IMR-90 (cell line): Measurements from ENCODE around the gene ULBP2. TPM values are rescaled to one million over a fixed set of nuclear protein-coding genes. Genes with fewer than 3 reads are reported as not detected.
"Not testable (repeated sequence)": the region's sequence is repeated elsewhere in the genome, so short reads cannot be mapped to it uniquely, and the experiment has no call there.

Experiments
- ATAC-seq: fragments of 200-7000 bp; cut with Tn5 transposase; 2 replicates; pipeline ENCODE4 v1.9.1; 2020; ENCODE audit warnings: low read depth, mild to moderate bottlenecking, moderate library complexity
- BruUV-seq: library from RNA; stranded (reverse); fragments of 400-500 nt; replicated peaks from 2 replicates; lab custom pipeline; 2021; lab: Mats Ljungman, UMichigan
- CTCF ChIA-PET: fragments of 300-600 bp; formaldehyde crosslinking; extraction: SDS; loops from one replicate; lab custom pipeline; 2021; ENCODE audit warnings: antibody characterized with exemption; lab: Yijun Ruan, JAX
- POLR2A ChIA-PET: fragments of 300-600 bp; sonication (Branson Sonifier 250); formaldehyde crosslinking; loops from one replicate; lab custom pipeline; 2022; ENCODE audit warnings: antibody characterized with exemption; ENCODE audit not compliant: unreplicated experiment; lab: Charles Lee
- DNase-seq: peaks from one replicate; pipeline ENCODE4 v3.0.0; 2013
- H2AFZ ChIP-seq: replicated peaks from 2 replicates; pipeline ENCODE3; 2013; ENCODE audit warnings: low read length, mild to moderate bottlenecking; ENCODE audit not compliant: poor library complexity
- H2AK5ac ChIP-seq: 2 replicates; pipeline ENCODE4 v1.6.1; 2013; ENCODE audit warnings: low read depth, low read length, inconsistent platforms
- H2AK9ac ChIP-seq: replicated peaks from 2 replicates; pipeline ENCODE3; 2013; ENCODE audit warnings: mild to moderate bottlenecking, low read depth, low read length, moderate library complexity; ENCODE audit not compliant: poor library complexity
- H2BK120ac ChIP-seq: 2 replicates; pipeline ENCODE4 v1.6.1; 2013; ENCODE audit warnings: low read depth, low read length, inconsistent platforms
- H2BK15ac ChIP-seq: 3 replicates; pipeline ENCODE4 v1.6.1; 2013; ENCODE audit warnings: low read depth, low read length, inconsistent platforms
- H2BK20ac ChIP-seq: 2 replicates; pipeline ENCODE4 v1.6.1; 2013; ENCODE audit warnings: low read depth, mild to moderate bottlenecking, inconsistent platforms, low read length, moderate library complexity
- H2BK5ac ChIP-seq: 2 replicates; pipeline ENCODE4 v1.6.1; 2013; ENCODE audit warnings: mild to moderate bottlenecking, low read depth, low read length, inconsistent platforms; ENCODE audit not compliant: poor library complexity, severe bottlenecking
- H3K14ac ChIP-seq: replicated peaks from 2 replicates; pipeline ENCODE4 v1.6.1; 2013; ENCODE audit warnings: low read depth, low read length, inconsistent platforms
- H3K18ac ChIP-seq: 2 replicates; pipeline ENCODE4 v1.6.1; 2013; ENCODE audit warnings: low read depth, low read length, control low read depth
- H3K23ac ChIP-seq: 2 replicates; pipeline ENCODE4 v1.6.1; 2013; ENCODE audit warnings: low read depth, low read length, inconsistent platforms
- H3K27ac ChIP-seq: 2 replicates; pipeline ENCODE4 v1.5.1; 2013; ENCODE audit warnings: mild to moderate bottlenecking, control low read depth, low read length; ENCODE audit not compliant: insufficient read depth
- H3K27me3 ChIP-seq: 2 replicates; pipeline ENCODE4 v1.6.1; 2013; ENCODE audit warnings: low read length; ENCODE audit not compliant: control insufficient read depth, insufficient read depth
- H3K36me3 ChIP-seq: 2 replicates; pipeline ENCODE4 v1.6.1; 2013; ENCODE audit warnings: low read length, mixed read lengths; ENCODE audit not compliant: control insufficient read depth, insufficient read depth
- H3K4ac ChIP-seq: 2 replicates; pipeline ENCODE4 v1.6.1; 2013; ENCODE audit warnings: low read depth, low read length, inconsistent platforms
- H3K4me1 ChIP-seq: 2 replicates; pipeline ENCODE4 v1.6.1; 2013; ENCODE audit warnings: low read length, mixed read lengths; ENCODE audit not compliant: control insufficient read depth, insufficient read depth
- H3K4me2 ChIP-seq: 2 replicates; pipeline ENCODE4 v1.6.1; 2013; ENCODE audit warnings: low read depth, mild to moderate bottlenecking, control low read depth, low read length, moderate library complexity
- H3K4me3 ChIP-seq: 2 replicates; pipeline ENCODE4 v1.5.1; 2013; ENCODE audit warnings: low read depth, mild to moderate bottlenecking, control low read depth, low read length, moderate library complexity; ENCODE audit not compliant: insufficient read depth
- H3K56ac ChIP-seq: 2 replicates; pipeline ENCODE4 v1.6.1; 2013; ENCODE audit warnings: low read length, inconsistent platforms; ENCODE audit not compliant: insufficient read depth; ENCODE audit errors: extremely low read depth
- H3K79me1 ChIP-seq, 2 experiments: 2 replicates each; pipeline ENCODE4 v1.6.1; 2013; ENCODE audit warnings: low read length in 2 of 2, inconsistent platforms in 1 of 2, low read depth in 1 of 2
- H3K9ac ChIP-seq: 2 replicates; pipeline ENCODE4 v1.6.1; 2013; ENCODE audit warnings: low read depth, low read length, control low read depth
- H3K9me1 ChIP-seq: 2 replicates; pipeline ENCODE4 v1.6.1; 2013; ENCODE audit warnings: low read length, inconsistent platforms; ENCODE audit not compliant: insufficient read depth
- H3K9me3 ChIP-seq: 2 replicates; pipeline ENCODE4 v1.6.1; 2013; ENCODE audit warnings: low read length; ENCODE audit not compliant: control insufficient read depth, insufficient read depth
- H4K20me1 ChIP-seq: 2 replicates; pipeline ENCODE4 v1.6.1; 2013; ENCODE audit warnings: low read length, inconsistent platforms; ENCODE audit not compliant: insufficient read depth
- H4K5ac ChIP-seq: 2 replicates; pipeline ENCODE4 v1.6.1; 2013; ENCODE audit warnings: mild to moderate bottlenecking, low read depth, low read length, control low read depth
- H4K8ac ChIP-seq, 2 experiments: 2 replicates each; pipeline ENCODE4 v1.6.1; 2013; ENCODE audit warnings: low read depth in 2 of 2, low read length in 2 of 2, control low read depth in 1 of 2, inconsistent platforms in 1 of 2
- H4K91ac ChIP-seq: 2 replicates; pipeline ENCODE4 v1.6.1; 2013; ENCODE audit warnings: low read depth, low read length, inconsistent platforms; ENCODE audit not compliant: insufficient read depth
- MAZ ChIP-seq: IDR thresholded peaks from 2 replicates; pipeline ENCODE4 v1.6.1; 2012; ENCODE audit warnings: low read depth, mild to moderate bottlenecking, low read length, improper control_type of control experiment, moderate library complexity, borderline replicate concordance
- RFX5 ChIP-seq: IDR thresholded peaks from 2 replicates; pipeline ENCODE4 v1.8.0; 2012; ENCODE audit warnings: low read depth, mild to moderate bottlenecking, low read length, moderate library complexity
- WGBS, 2 experiments: methylation state at CpG; one replicate each; pipeline versions ENCODE4 v1.1.5 to v1.1.7; 2013; ENCODE audit warnings: missing lambda C conversion rate in 2 of 2; ENCODE audit not compliant: insufficient read length in 1 of 2; ENCODE audit errors: extremely low coverage in 2 of 2; 5-methylcytosine and 5-hydroxymethylcytosine counted together
- dilution Hi-C: fragments of 300-500 bp; cut with HindIII; formaldehyde crosslinking; loops from one replicate; pipeline ENCODE4 v1.14.3; 2018; ENCODE audit warnings: low sequenced_read_pairs; ENCODE audit not compliant: unreplicated experiment
- in situ Hi-C: fragments of 300-500 bp; cut with MboI; formaldehyde crosslinking; loops from 3 replicates; pipeline ENCODE4 v1.14.3; 2019; ENCODE audit warnings: low sequenced_read_pairs, inconsistent platforms, mixed read lengths
- intact Hi-C: fragments of 100-400 bp; cut with micrococcal nuclease; formaldehyde crosslinking; loops from 2 replicates; pipeline ENCODE4 v1.10.0; 2022
- polyA plus RNA-seq, 3 experiments: library from polyadenylated mRNA; depleted of rRNA; stranded (reverse); fragments of >200 nt; gene quantifications; 2 replicates each; pipeline ENCODE4 v1.2.3, GENCODE V29; 2012; ENCODE audit warnings: low replicate concordance in 1 of 3
- total RNA-seq: library from RNA; depleted of rRNA; stranded (reverse); fragments of >200 nt; gene quantifications from 2 replicates; pipeline ENCODE4 v1.2.3, GENCODE V29; 2012

ULBP2 gene
- total and polyA plus RNA-seq, 2 of the 4 experiments (the other 2 are of a cell fraction): 7.9 to 16.2 TPM

GRCh38 chr6:149925974-149926777 is 15.6 kb upstream of the ULBP2 start (continued):
- TF ChIP-seq RFX5: no peak
- peak; percentile 54; the same call in 1 of the 2 replicates for TF ChIP-seq MAZ

- H3K9ac ChIP-seq: not testable (repeated sequence)
Measured at GRCh38 chr6:149927025-149927424, 14.8 kb upstream of the ULBP2 start.

More at GRCh38 chr6:149927025-149927424, 14.8 kb upstream of the ULBP2 start:
- H3K27me3 ChIP-seq: peaks cover 15% of the 10 kb centered on the region
- H3K4me3 ChIP-seq, H3K14ac ChIP-seq, H3K27ac ChIP-seq, H3K79me1 ChIP-seq, H3K36me3 ChIP-seq, CTCF ChIA-PET, H3K4ac ChIP-seq, H4K8ac ChIP-seq, H4K5ac ChIP-seq, H4K91ac ChIP-seq, H3K9me1 ChIP-seq, H3K23ac ChIP-seq, BruUV-seq, H2BK5ac ChIP-seq, H4K20me1 ChIP-seq, POLR2A ChIA-PET, DNase-seq, H2BK15ac ChIP-seq, H2AFZ ChIP-seq, H2AK5ac ChIP-seq, dilution Hi-C loops, H2AK9ac ChIP-seq, H2BK120ac ChIP-seq, H3K18ac ChIP-seq, intact Hi-C loops, H3K9me3 ChIP-seq, ATAC-seq, H3K4me1 ChIP-seq, H3K56ac ChIP-seq, H2BK20ac ChIP-seq, H3K4me2 ChIP-seq: not testable (repeated sequence)
- in situ Hi-C loops: loop anchor here (10.0 to 25.0 kb wide), 3 partner anchors 202 to 410 kb away; partner anchors contain the start of gene PPIL4
- no CpG with 5 or more reads among the region's 4 CpGs for WGBS, 2 experiments
